Activated naive CD8-positive, alpha-beta T cell treated with anti-CD3 and anti-CD28 coated beads for 36 hours (primary cell): Measurements from ENCODE around the gene FAM114A2. TPM values are rescaled to one million over a fixed set of nuclear protein-coding genes. Genes with fewer than 3 reads are reported as not detected.
"Not testable (repeated sequence)": the region's sequence is repeated elsewhere in the genome, so short reads cannot be mapped to it uniquely, and the experiment has no call there.

Source experiments
- DNase-seq: peaks from one replicate; pipeline ENCODE4 v3.0.0; 2021
- H3K27ac Mint-ChIP-seq: one replicate; pipeline ENCODE4 v1.8.0; 2022; ENCODE audit warnings: mild to moderate bottlenecking, moderate library complexity, mixed read lengths
- H3K27me3 Mint-ChIP-seq: one replicate; pipeline ENCODE4 v1.8.0; 2022; ENCODE audit warnings: mild to moderate bottlenecking, mixed read lengths
- H3K36me3 Mint-ChIP-seq: one replicate; pipeline ENCODE4 v1.8.0; 2021; ENCODE audit warnings: mild to moderate bottlenecking, mixed read lengths
- H3K4me1 Mint-ChIP-seq: one replicate; pipeline ENCODE4 v1.8.0; 2021; ENCODE audit warnings: mixed read lengths
- H3K4me3 Mint-ChIP-seq: one replicate; pipeline ENCODE4 v1.8.0; 2022; ENCODE audit warnings: mild to moderate bottlenecking, moderate library complexity, mixed read lengths
- H3K9me3 Mint-ChIP-seq: one replicate; pipeline ENCODE4 v1.8.0; 2022; ENCODE audit warnings: mixed read lengths
- total RNA-seq, 2 experiments: library from RNA; stranded (reverse); gene quantifications; one replicate each; pipeline ENCODE4 v1.2.3, GENCODE V29; 2021

Gene FAM114A2
- total RNA-seq: 10 to 100 TPM; 24.8 to 28.9 TPM

DNA sequence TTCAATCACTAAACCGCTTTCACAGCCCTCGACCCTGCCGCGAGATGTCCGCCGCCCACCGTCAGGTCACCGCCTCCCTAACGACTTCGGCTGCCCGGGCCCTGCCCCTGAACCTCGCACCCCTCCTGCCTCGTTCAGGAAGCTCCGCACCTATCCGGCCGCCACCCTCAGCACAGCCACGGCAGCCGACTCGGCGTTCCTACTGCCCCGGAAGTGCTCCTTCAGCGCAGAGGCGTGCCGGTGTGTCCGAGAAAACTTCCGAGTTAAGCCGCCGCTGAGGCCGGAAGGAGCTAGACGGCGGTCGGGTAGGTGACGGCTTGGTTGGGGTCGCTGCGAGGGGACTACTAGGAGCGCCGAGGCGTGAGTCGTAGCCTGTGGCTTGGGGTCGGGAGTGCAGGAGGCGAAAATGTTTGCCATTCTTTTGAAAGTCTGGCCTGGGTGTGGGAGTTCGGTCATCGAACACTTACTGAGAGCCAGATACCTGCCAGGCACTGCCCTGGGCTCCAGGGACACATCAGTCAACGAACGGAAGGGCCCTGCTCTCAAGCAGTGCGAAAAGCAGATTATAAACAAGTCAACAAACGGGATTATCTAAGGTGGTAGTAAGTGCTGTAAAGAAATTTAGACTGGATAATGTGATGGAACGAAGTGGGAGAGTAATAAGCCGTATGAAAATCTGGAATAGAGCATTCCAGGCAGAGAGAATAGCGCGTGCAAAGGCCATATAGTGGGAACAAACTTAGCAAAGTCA, at the start of gene FAM114A2, which contains the start of gene MFAP3:
Gene FAM114A2 (minus strand): TSS at position 204 of the 751 bp plus-strand sequence. CDS start 3,957 bp downstream, outside the sequence.
Gene MFAP3 (plus strand): TSS at position 261 of the 751 bp plus-strand sequence. CDS start 10,756 bp downstream, outside the sequence.
- Mint-ChIP-seq H3K9me3 (no peaks in the 10 kb centered on the region), H3K4me1 (peaks cover 39% of the 10 kb centered on the region), H3K4me3 (peak within 1 kb of the TSS; percentile 98), H3K27ac (peak within 1 kb of the TSS; percentile 97), H3K27me3 (no peaks in the 10 kb centered on the region), H3K36me3 (peaks cover 13% of the 10 kb centered on the region)
- DNase-seq: peak; percentile 93

DNA sequence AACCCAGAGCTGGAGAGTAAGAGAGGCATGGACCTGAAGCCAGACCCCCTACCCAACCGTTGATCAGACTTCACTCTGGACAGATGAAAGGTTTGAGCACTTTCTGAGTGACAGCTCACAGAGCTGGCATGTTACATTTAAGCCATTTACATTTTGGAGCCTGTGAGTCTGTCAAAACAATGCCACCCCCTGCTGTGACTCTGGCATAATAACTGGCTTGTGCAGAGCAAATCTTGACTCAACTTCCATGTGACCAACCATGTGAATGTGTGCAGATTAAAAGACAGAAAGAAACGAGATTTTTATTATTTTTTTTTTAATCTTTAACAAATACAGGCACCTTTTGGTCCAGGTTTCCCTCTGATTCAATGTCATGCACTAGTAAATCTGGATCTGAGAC, 48.5 kb upstream of the FAM114A2 start:
- DNase-seq: no peak
- Mint-ChIP-seq H3K4me1 (peaks cover 4% of the 10 kb centered on the region), H3K36me3 (no peaks in the 10 kb centered on the region), H3K4me3 (no peak overlapping the region), H3K27ac (no peak overlapping the region), H3K9me3 (no peaks in the 10 kb centered on the region), H3K27me3 (no peaks in the 10 kb centered on the region)

DNA sequence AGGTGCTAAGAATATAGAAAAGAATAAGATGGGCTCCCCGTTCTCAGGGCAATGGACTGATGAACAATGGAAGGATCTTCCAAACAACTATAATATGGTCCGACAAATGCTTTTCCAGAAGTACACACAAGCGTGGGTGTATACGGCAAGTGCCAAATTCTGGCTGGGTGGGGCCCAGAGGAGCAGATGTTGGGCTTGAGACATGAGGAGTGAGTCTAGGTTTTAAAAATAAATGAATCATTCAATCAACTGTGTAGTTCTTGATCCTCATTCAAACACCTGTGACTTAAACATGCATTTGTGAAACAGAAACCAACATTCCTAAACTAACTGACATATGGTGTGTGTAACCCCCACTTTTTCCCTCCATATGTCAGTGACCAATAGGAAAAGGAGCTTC, 47.9 kb upstream of the FAM114A2 start:
- no peaks in the 10 kb centered on the region for H3K27me3 Mint-ChIP-seq
- DNase-seq: no peak
- no peak overlapping the region for H3K27ac Mint-ChIP-seq
- H3K4me3 Mint-ChIP-seq: no peak overlapping the region
- peaks cover 4% of the 10 kb centered on the region for H3K4me1 Mint-ChIP-seq
- H3K36me3 Mint-ChIP-seq: no peaks in the 10 kb centered on the region
- no peaks in the 10 kb centered on the region for H3K9me3 Mint-ChIP-seq

DNA sequence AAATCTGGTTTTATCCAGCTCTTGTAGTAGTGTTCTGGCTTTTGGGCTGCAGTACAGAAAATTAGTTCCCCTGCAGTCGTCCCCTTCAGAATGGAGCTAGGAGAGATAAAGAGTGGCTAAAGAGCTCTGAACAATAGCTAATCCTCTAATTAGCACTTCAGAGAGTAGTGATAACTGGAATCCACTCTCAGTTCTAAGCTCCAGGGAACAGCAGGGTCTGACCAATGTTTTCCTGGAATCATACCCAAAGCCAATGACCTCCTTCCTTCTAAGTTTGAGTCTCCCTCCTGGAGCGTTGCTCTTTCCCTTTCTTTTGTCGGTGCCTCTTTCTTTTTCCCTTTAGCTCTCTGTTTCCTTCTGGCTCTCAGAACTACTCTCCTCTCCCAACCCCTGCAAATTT, 47.4 kb upstream of the FAM114A2 start:
- Mint-ChIP-seq H3K36me3 (no peaks in the 10 kb centered on the region), H3K9me3 (no peaks in the 10 kb centered on the region), H3K27ac (no peak overlapping the region), H3K27me3 (no peaks in the 10 kb centered on the region), H3K4me3 (no peak overlapping the region), H3K4me1 (peaks cover 4% of the 10 kb centered on the region)
- DNase-seq: no peak

DNA sequence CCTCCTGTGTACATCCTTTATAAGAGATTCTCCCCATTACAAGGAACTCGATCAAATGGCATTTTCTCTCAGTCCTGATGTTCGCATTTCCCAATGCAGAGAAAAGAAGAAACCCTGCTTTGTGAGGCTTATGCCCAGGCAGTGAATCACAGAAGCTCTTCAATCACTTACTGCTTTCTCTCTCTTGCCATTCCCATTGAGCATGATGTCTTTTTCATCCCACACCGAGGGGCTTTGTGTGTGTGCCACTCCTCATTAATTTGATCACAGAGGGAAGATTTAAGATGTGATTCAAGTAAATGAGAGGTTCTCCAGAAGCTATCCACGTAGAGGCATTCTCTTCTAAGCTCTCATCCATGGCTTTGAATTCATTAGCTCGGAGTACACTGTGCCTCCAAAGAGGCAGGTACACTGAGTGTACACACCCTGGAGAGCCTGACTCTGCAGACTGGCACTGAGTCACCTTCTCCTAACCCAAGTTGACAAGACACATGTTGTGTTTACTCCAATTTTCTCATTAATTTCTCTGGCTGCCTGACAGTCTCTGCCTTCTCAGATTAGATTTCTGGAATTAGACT, 45.4 kb upstream of the FAM114A2 start:
- no peak for DNase-seq
- no peak overlapping the region for H3K27ac Mint-ChIP-seq

DNA sequence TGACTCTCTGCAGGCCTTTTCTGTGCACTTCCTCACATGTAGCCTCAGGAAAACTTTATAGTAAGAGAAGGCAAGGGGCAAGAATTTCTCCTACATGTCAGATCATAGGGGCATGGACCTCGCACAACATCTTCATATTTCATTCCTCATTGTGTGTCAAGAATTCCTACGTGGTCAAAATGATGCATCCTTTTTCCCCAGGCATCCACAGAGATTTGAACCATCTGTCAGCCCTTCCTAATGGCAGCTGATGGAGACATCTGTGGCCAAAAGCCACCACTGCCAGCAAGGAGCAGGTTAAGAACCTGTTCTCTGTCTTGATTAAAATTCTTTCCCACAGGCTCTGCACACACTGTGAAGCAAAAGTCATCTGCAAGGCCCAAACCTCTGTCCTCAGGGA, 42.5 kb upstream of the FAM114A2 start:
- Mint-ChIP-seq H3K27ac (no peak overlapping the region), H3K4me3 (no peak overlapping the region), H3K27me3 (no peaks in the 10 kb centered on the region), H3K9me3 (no peaks in the 10 kb centered on the region), H3K4me1 (peaks cover 4% of the 10 kb centered on the region), H3K36me3 (no peaks in the 10 kb centered on the region)
- DNase-seq: no peak

More for the DNA sequence above, 45.4 kb upstream of the FAM114A2 start:
- Mint-ChIP-seq H3K36me3 (no peaks in the 10 kb centered on the region), H3K4me3 (no peak overlapping the region), H3K9me3 (no peaks in the 10 kb centered on the region), H3K27me3 (no peaks in the 10 kb centered on the region), H3K4me1 (peaks cover 4% of the 10 kb centered on the region)

DNA sequence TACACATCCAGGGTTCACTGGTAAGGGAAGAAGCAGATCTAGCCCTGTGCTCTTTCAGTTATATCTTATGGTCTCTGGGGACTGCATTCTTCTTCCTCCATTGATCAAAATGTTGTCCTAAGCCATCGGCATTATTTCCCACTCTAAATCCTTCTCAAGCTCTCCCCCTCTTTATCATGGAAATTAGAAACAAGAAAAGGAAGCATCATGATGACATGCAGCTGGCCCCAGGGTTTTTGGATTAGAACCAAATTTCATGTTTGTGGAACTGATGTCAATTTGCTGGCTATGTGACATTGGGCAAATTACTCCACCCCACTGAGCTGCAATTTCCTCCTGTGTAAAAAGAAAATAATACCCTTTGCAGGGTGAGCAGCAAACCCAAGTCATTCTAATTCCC, 39.6 kb upstream of the FAM114A2 start:
- H3K27me3 Mint-ChIP-seq: no peaks in the 10 kb centered on the region
- H3K9me3 Mint-ChIP-seq: no peaks in the 10 kb centered on the region
- no peak for DNase-seq
- no peaks in the 10 kb centered on the region for H3K36me3 Mint-ChIP-seq
- H3K27ac Mint-ChIP-seq: no peak overlapping the region
- peaks cover 12% of the 10 kb centered on the region for H3K4me1 Mint-ChIP-seq
- H3K4me3 Mint-ChIP-seq: no peak overlapping the region

DNA sequence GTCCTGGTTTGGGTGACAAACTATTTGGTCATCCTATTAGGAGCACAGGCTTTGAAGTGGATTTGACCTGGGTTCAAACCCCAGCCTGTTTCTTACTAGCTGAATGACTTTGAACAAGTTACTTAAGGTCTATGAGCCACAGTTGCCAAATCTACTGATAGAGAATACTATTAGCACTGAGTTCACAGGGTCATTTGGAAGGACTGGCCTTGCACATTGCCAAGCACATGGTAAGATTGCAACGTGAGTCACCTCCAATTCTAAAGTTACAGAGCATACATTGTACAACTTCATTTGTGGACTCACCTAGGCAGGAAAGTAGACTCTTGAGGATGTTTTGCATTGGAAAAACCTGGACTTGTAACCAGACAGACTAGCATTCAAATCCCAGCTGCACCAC, 39.0 kb upstream of the FAM114A2 start:
- Mint-ChIP-seq H3K27me3 (no peaks in the 10 kb centered on the region), H3K4me1 (peaks cover 14% of the 10 kb centered on the region), H3K36me3 (no peaks in the 10 kb centered on the region), H3K27ac (no peak overlapping the region), H3K4me3 (no peak overlapping the region), H3K9me3 (no peaks in the 10 kb centered on the region)
- DNase-seq: no peak

DNA sequence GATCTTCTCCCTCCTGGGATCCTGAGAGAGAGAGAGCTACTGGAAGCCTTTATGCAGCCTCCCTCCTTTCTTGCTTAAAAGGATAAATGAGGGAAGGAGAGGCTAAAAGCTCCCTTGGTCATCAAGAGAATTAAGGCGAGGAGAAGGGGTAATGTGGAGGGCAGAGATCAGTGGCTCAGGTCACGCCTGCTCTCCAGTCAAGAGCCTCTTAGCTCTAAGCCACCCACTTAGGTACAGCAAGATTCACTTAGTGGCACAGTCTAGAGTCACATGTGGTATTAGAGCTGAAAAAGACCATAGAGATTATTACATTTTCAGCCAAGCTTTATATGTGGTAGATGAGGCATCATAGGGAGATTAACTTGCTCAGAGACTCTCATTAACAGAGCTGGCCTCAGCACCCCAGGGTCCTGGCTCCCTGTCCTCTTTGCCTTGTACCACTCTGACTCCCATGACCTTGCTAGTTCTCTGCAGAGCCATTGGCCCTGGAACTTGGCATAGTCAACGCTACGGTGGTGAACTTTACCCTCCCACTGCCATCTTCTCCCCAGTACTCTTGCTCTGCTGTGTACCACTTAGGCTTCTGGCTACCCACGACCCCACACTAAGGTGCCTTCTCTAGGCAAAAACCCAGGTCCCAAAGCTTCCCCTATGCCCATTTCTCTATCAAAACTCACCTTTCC, 37.7 kb upstream of the FAM114A2 start:
- no peak for DNase-seq
- no peaks in the 10 kb centered on the region for H3K9me3 Mint-ChIP-seq
- H3K4me1 Mint-ChIP-seq: peaks cover 26% of the 10 kb centered on the region
- H3K27ac Mint-ChIP-seq: peak overlapping the region; percentile 82
- no peaks in the 10 kb centered on the region for H3K36me3 Mint-ChIP-seq
- no peak overlapping the region for H3K4me3 Mint-ChIP-seq
- no peaks in the 10 kb centered on the region for H3K27me3 Mint-ChIP-seq

DNA sequence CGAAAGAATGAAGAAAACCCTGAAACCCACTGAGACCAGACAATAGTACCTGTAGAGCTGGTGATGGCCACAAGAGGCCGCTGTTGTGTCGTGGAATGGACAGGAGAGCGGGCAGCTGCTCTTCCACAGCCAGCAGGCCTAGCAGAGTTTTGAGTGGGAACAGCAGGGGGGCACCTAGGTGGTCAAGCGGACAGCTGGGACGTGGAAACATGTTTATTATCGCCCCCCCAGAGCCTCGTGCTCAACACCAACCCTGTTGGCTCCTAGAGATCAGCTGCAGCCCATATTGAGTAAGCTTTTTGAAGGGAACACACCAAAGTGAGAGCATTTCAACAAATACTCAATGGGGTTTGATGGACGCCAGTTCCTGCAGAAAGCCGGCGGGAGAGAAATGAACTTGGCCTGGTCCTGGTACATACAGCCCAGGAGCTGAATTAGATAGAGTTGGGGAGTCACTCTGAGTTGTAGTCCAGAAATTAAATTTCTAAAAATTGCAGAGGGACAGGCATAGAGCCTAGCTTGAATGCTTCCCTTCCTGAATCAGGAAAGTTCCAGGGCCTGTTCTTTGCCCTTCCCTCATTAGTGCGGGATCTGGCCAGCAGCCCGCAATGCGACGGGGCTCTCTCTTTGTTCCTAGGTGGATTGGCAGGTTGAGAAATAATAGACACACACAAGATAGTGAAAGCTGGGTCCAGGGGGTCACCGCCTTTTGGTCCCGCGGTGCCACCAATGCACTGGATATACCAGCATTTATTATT, 33.9 kb upstream of the FAM114A2 start:
- Mint-ChIP-seq H3K4me1 (peaks cover 26% of the 10 kb centered on the region), H3K27ac (peak overlapping the region; percentile 65), H3K9me3 (no peaks in the 10 kb centered on the region), H3K36me3 (no peaks in the 10 kb centered on the region), H3K4me3 (no peak overlapping the region), H3K27me3 (peaks cover 12% of the 10 kb centered on the region)
- DNase-seq: peak; percentile 80

DNA sequence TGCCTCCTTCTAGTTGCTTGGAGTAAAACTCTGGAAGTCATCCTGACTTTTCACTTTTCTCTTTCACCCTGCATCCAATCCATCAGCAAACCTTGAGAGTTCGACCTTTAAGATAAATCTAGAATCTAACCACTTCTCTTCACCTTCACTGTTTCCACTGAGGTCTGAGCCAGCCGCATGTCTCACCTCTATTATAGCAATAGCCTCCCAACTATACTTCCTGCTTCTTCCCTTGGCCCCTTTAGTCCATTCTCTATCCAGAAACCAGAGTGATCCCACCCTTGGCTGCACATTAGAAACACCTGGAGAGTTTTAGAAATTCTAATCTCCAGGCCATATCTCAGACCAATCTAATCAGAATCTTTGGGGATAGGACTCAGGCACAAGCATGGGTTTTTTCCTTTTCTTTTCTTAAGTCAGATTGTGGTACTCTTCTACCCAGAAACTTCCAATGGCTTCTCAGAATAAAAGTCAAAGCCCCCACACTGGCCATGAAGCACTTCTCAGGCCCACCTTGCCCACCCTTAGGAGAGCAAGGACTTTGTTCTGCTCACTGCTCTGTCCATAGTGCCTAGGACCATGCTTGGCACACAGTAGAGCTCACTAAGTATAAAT, 33.2 kb upstream of the FAM114A2 start:
- peaks cover 26% of the 10 kb centered on the region for H3K4me1 Mint-ChIP-seq
- peaks cover 12% of the 10 kb centered on the region for H3K27me3 Mint-ChIP-seq
- H3K4me3 Mint-ChIP-seq: peak overlapping the region; percentile 48
- no peaks in the 10 kb centered on the region for H3K36me3 Mint-ChIP-seq
- no peak for DNase-seq
- H3K27ac Mint-ChIP-seq: peak overlapping the region; percentile 65
- H3K9me3 Mint-ChIP-seq: no peaks in the 10 kb centered on the region

DNA sequence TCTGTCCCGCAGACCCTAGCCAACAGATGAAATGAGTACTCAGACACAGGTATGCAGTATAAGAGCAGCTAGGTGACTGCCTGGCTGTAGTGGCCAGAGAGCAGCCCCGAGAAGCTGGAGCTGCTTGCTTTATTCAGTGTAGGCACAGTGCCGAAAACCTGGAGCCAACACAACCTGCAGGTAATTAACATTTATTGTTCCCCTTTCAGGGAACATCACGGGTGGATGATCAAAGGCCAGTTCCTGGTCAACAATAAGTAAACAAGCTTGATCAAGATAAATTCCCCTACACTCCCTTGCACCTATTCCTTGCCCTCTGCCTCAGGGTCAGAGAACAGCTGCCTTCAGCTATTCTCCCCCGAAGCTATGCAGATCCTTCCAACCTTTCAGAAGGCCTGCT, 31.1 kb upstream of the FAM114A2 start:
- H3K27me3 Mint-ChIP-seq: peaks cover 12% of the 10 kb centered on the region

DNA sequence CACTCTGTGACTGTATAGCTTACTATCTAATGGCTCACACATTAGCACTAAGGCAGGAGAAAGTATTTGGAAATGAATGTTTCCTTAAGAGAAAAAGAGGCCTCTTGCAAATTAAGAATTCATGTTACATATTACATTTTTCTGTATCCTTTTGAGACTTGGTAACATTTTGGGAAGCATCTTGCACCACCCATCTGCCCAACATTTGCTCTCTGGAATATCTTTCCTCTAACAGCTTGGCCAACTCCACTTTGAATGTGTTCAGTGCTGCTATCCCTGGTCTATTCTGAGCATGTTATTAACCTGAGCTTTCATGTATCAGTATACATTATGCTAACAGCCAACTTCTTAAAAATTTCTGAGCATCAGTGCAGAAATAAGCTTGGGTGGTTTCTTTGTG, 27.3 kb upstream of the FAM114A2 start:
- no peaks in the 10 kb centered on the region for H3K4me1 Mint-ChIP-seq
- H3K36me3 Mint-ChIP-seq: peaks cover 4% of the 10 kb centered on the region
- H3K27ac Mint-ChIP-seq: no peak overlapping the region
- H3K27me3 Mint-ChIP-seq: peaks cover 12% of the 10 kb centered on the region
- DNase-seq: no peak
- H3K9me3 Mint-ChIP-seq: no peaks in the 10 kb centered on the region
- no peak overlapping the region for H3K4me3 Mint-ChIP-seq

More for the DNA sequence above, 31.1 kb upstream of the FAM114A2 start:
- H3K4me1 Mint-ChIP-seq: peaks cover 18% of the 10 kb centered on the region
- not testable (repeated sequence) for DNase-seq, H3K36me3 Mint-ChIP-seq, H3K9me3 Mint-ChIP-seq, H3K27ac Mint-ChIP-seq, H3K4me3 Mint-ChIP-seq

DNA sequence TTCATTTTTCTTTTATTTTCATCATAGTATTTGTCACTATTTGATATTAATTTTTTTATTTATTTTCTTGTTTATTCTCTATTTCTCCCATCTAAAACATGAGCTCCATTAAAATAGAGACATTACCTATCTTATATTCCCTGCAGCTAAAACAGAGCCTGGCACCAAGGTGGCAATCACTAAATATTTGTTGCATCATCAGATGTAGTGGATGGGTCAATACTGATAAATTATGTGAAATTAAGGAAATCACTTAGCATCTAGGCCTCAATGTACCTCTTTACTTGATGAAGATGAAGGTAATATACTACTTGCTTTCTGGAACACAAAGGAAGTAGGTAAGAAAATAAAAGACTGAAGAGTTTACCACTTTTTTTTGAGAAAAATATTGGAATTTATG, 24.7 kb upstream of the FAM114A2 start:
- H3K9me3 Mint-ChIP-seq: no peaks in the 10 kb centered on the region

More for the DNA sequence above, 24.7 kb upstream of the FAM114A2 start:
- no peak overlapping the region for H3K4me3 Mint-ChIP-seq
- no peak for DNase-seq
- peaks cover 3% of the 10 kb centered on the region for H3K27me3 Mint-ChIP-seq
- peaks cover 7% of the 10 kb centered on the region for H3K36me3 Mint-ChIP-seq
- no peak overlapping the region for H3K27ac Mint-ChIP-seq
- peaks cover 14% of the 10 kb centered on the region for H3K4me1 Mint-ChIP-seq
